Activated CD8-positive, alpha-beta memory T cell treated with anti-CD3 and anti-CD28 coated beads for 36 hours (primary cell): Measurements from ENCODE around the gene CD96. TPM values are rescaled to one million over a fixed set of nuclear protein-coding genes. Genes with fewer than 3 reads are reported as not detected.

Source experiments
- CTCF ChIA-PET: fragments of 350-600 bp; sonication (Branson Sonifier 250); formaldehyde crosslinking; loops from one replicate; lab custom pipeline; 2021; ENCODE audit warnings: antibody characterized with exemption; lab: Charles Lee
- POLR2A ChIA-PET: fragments of 350-600 bp; sonication (Branson Sonifier 250); formaldehyde crosslinking; loops from one replicate; lab custom pipeline; 2021; ENCODE audit warnings: antibody characterized with exemption; lab: Charles Lee
- total RNA-seq, 2 experiments: library from RNA; stranded (reverse); gene quantifications; one replicate each; pipeline ENCODE4 v1.2.3, GENCODE V29; 2021

The CD96 gene
- total RNA-seq, 2 experiments from 2014 or later: 68.3 to 69.1 TPM

- ChIA-PET CTCF (interaction anchor here (0.9 to 3.1 kb wide), 8 partner anchors 15 to 373 kb away, joined by 3 to 20 read pairs (median 4); no protein-coding TSS in a partner anchor), POLR2A (interaction anchor here (1.1 kb wide), 1 partner anchor 309 kb away, joined by 3 read pairs; the partner anchor contains the start of gene ABHD10)
Observed at GRCh38 chr3:111669926-111670630, 128.1 kb downstream of the CD96 start.

GRCh38 chr3:111672461-111672860, 130.5 kb downstream of the CD96 start:
- POLR2A ChIA-PET: interaction anchor here (0.7 kb wide), 2 partner anchors 67 to 73 kb away, joined by 3 read pairs; no protein-coding TSS in a partner anchor
- CTCF ChIA-PET: interaction anchor here (0.7 to 1.8 kb wide), 6 partner anchors 27 to 307 kb away, joined by 3 to 8 read pairs (median 4); partner anchors contain the start of genes ABHD10 and ZBED2

- CTCF ChIA-PET: no interaction called here
- POLR2A ChIA-PET: no interaction called here
Observed at GRCh38 chr3:111675846-111676210, 133.8 kb downstream of the CD96 start.

DNA sequence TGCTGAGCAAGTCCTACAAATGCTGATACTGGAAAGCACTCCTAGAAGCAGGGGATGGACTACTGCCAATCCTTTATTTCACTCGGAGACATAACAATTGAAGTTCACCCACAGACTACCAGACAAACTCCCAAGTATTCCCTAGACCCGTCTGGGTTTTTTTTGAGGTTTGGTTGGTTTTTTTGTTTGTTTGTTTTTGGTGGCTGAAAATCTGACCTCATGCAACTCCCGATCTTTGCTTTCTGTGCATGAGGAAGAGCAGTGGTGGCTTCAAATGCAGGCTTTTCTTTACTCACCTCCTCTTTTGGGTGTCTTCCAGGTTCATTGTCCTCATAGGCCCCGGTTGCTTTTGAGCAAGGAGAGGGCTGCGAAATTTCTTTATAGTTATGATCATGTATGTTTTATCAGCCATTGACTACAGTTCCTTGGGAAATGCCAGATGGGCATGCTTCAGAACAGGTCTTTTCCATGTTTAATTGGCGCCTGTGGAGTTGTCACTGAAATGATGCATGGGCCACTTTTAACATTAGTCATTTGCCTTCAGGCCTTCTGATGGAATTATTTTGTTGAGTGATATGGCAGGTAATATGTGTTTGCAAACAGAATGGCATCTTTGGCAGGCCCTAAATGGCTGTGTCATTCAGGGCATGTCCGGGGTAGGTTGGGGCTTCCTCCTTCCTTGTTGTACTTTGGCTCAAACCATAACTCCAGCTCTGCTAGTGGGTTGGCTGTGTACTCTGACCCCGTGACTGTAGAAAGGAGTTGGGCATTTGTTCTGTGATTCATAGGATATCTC, 134.4 kb downstream of the CD96 start:
- POLR2A ChIA-PET: interaction anchor here (0.8 to 1.0 kb wide), 2 partner anchors 12 to 72 kb away, joined by 3 to 4 read pairs; no protein-coding TSS in a partner anchor

GRCh38 chr3:111677007-111677392, 135.0 kb downstream of the CD96 start:
- CTCF ChIA-PET: interaction anchor here (1.2 to 1.4 kb wide), 4 partner anchors 10 to 22 kb away, joined by 4 to 8 read pairs (median 4); no protein-coding TSS in a partner anchor
- POLR2A ChIA-PET: interaction anchor here (0.5 to 1.0 kb wide), 3 partner anchors 12 to 72 kb away, joined by 3 to 4 read pairs (median 4); no protein-coding TSS in a partner anchor

More for the DNA sequence above, 134.4 kb downstream of the CD96 start:
- CTCF ChIA-PET: interaction anchor here (1.2 to 1.4 kb wide), 3 partner anchors 9 to 23 kb away, joined by 4 to 8 read pairs (median 5); no protein-coding TSS in a partner anchor

- POLR2A ChIA-PET: no interaction called here
- CTCF ChIA-PET: no interaction called here
Observed at GRCh38 chr3:111681661-111682426, 139.8 kb downstream of the CD96 start.

DNA sequence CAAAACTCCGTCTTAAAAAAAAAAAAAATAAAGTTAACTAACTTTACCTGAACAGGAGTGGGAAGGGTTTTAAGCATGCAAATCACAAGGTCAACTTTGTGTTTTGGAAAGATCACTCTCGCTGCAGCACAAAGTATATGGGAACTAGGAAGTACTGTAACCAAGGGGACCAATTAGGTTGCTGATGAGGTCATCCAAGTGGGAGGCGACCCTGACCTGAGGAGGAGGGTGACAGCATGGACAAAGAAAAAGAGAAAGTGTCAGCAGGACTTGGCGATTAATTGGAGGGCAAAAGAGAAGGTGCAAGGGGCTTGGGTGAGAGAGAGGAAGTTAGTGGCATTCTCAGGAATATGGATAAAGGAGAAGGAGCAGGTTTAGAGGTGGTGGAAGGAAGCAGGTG, 142.6 kb downstream of the CD96 start:
- CTCF ChIA-PET: interaction anchor here (1.2 kb wide), 1 partner anchor 15 kb away, joined by 3 read pairs; no protein-coding TSS in a partner anchor
- POLR2A ChIA-PET: interaction anchor here (0.7 kb wide), 1 partner anchor 176 kb away, joined by 6 read pairs; no protein-coding TSS in a partner anchor

GRCh38 chr3:111688190-111688800, 146.3 kb downstream of the CD96 start:
- POLR2A ChIA-PET: interaction anchor here (0.6 to 1.4 kb wide), 2 partner anchors 12 to 402 kb away, joined by 3 to 4 read pairs; no protein-coding TSS in a partner anchor

GRCh38 chr3:111690242-111690641, 148.2 kb downstream of the CD96 start:
- CTCF ChIA-PET: interaction anchor here (1.2 to 1.9 kb wide), 4 partner anchors 13 to 289 kb away, joined by 3 to 8 read pairs (median 4); partner anchors contain the start of gene ABHD10
- POLR2A ChIA-PET: no interaction called here

More at GRCh38 chr3:111688190-111688800, 146.3 kb downstream of the CD96 start:
- CTCF ChIA-PET: interaction anchor here (1.3 kb wide), 1 partner anchor 28 kb away, joined by 3 read pairs; no protein-coding TSS in a partner anchor

DNA sequence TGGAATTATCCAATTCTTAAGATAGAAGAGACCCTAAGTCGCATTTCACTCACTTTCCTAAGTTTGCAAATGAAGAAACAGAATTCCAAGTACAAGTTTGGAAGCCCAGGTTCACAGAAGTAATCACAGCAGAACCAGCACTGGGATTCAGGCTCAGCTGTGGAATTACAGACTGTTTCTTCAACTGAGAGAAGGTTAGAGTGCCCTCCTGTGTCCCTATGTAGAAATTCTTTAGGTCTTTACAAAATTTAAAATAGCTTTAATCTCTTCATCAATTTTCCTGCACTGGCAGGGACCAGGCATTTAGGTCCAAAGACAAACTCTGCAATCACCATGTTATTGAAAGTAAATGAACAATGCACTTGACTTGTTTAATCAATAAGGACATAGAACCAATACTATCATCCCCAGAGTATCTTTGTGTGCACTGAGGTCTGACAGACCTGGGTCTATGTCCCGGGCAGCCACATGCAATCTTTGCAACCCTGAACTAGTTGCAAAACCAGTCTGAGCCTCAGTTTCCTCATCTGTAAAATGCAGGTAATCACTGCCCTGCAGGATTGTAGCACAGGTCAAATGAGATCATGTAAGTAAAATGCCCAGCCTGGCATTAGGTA, 149.4 kb downstream of the CD96 start:
- POLR2A ChIA-PET: no interaction called here
- CTCF ChIA-PET: interaction anchor here (1.0 to 1.9 kb wide), 6 partner anchors 14 to 288 kb away, joined by 3 to 8 read pairs (median 4); partner anchors contain the start of gene ABHD10

DNA sequence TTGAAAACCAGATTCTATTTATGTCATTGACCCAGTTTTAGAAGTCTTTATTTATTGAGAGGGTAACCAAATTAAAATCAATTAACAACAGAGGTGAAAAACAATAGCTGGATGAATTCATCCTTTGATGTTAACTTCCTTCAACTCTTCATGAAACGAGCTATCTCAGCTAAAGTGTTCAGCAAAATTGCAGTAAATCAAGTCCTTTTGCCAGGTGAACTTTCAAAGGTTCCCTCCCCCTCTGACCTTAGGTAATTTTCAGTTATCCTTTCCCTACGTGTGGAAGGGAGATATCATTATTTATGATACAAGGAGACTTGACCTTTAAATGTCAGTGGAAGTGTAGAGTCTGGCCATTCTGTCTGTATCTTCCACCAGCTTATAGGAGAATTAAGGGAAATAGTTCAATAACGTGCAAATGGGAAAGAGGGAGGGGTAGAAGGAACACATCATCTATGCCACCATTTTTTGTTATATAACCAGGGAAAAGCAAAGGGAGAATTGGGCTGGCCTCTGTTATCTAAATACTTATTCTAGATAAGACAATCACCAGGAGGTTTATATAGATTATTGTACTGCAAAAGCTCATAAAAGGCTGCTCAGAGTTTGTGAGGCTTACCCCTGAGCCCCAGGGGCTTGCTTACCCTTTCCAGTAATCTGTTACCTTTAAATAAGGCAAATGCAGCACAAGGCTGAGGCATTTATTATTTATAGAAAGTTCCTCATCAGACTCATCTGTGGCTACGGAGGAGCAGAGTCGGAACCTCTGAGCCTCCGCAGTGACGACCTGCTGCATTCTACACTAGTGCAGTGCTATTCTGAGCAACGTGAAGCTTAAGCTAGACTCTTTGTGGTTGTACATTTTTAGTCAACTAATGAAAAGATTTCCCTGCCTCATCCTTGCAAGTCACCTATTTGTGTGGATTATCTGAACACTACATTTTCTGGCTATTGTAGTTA, 150.9 kb downstream of the CD96 start:
- ChIA-PET CTCF (interaction anchor here (0.8 to 1.7 kb wide), 3 partner anchors 16 to 25 kb away, joined by 3 to 4 read pairs (median 4); no protein-coding TSS in a partner anchor), POLR2A (no interaction called here)

GRCh38 chr3:111694471-111694870, 152.5 kb downstream of the CD96 start:
- ChIA-PET CTCF (interaction anchor here (0.9 to 1.7 kb wide), 3 partner anchors 17 to 295 kb away, joined by 3 to 4 read pairs (median 4); no protein-coding TSS in a partner anchor), POLR2A (interaction anchor here (0.7 to 0.8 kb wide), 2 partner anchors 11 to 17 kb away, joined by 4 read pairs; no protein-coding TSS in a partner anchor)

DNA sequence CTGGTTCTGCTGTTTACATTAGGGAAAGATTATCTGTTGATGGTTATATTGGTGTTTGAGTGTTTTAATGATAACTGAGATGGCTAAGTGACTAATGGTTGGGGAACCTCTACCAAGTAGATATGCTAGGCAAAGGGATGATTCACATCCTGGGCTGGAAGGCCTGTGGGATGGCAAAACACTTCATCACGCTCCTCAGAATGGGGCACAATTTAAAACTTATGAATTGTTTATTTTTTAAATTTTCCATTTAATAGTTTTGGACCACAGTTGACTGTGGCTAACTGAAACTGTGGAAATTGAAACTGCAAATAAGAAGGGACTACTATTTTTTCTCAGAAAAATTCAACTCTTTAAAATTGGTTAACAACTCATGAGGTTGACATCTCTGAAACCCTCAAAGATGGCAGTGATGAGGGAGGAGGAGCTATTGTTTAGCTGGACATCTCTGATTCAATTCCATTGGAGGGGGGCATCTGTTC, 153.7 kb downstream of the CD96 start:
- CTCF ChIA-PET: interaction anchor here (1.0 to 1.3 kb wide), 2 partner anchors 27 to 272 kb away, joined by 3 to 6 read pairs; no protein-coding TSS in a partner anchor
- POLR2A ChIA-PET: interaction anchor here (0.7 kb wide), 1 partner anchor 284 kb away, joined by 3 read pairs; no protein-coding TSS in a partner anchor

DNA sequence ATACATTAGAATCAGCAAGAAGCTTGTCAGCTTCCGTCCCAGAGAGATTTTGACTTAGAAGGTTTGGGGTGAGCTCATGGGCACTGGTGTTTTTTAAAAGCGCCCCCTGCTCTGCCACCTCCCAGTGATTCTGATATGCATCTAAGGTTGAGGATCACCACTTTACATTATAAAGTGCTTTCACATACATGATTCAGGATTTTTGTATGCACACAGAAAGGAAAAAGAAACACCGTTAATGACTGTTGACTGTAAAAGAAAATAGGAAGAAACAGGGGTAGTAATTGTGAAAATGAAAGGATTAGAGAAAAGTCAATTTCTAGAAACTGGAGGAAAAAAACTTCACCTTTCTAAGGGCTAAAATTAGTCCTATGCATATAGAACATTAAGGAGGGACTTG, 158.1 kb downstream of the CD96 start:
- POLR2A ChIA-PET: no interaction called here
- CTCF ChIA-PET: interaction anchor here (1.0 to 1.1 kb wide), 3 partner anchors 16 to 28 kb away, joined by 3 to 5 read pairs (median 3); no protein-coding TSS in a partner anchor

GRCh38 chr3:111701292-111701906, 159.4 kb downstream of the CD96 start:
- CTCF ChIA-PET: interaction anchor here (0.6 to 0.9 kb wide), 3 partner anchors 16 to 266 kb away, joined by 3 read pairs; no protein-coding TSS in a partner anchor
- POLR2A ChIA-PET: no interaction called here
